ENCODE results near the gene CNPY3. TPM values are rescaled to one million over a fixed set of nuclear protein-coding genes. Genes with fewer than 3 reads are reported as not detected.

Gene CNPY3
- total RNA-seq, 1 experiment from 2014 or later = 56.0 TPM

GRCh38 chr6:42969934-42970333, 40.7 kb downstream of the CNPY3 start:
- H2AFZ ChIP-seq (ENCODE audit: low read length) = no peak overlapping the region
- no peak overlapping the region for H3K18ac ChIP-seq (ENCODE audit: insufficient read length, low read depth, low read length)
- no peak overlapping the region for H3T11ph ChIP-seq (ENCODE audit: low read length)
- peaks cover 1 to 28% (median 16%) of the 10 kb centered on the region in 3 experiments; a peak in 6 of 7 replicates for H3K36me3 Mint-ChIP-seq (ENCODE audit: insufficient read depth in 1 of 3, low read depth in 3 of 3)
- no peaks in the 10 kb centered on the region for H3K4me1 ChIP-seq (ENCODE audit: insufficient read depth, low read length)
- H2BK12ac ChIP-seq (ENCODE audit: insufficient read length, low read depth, low read length) = no peak overlapping the region
- H3K4me3 Mint-ChIP-seq = no peak overlapping the region
- H3K27me3 ChIP-seq (ENCODE audit: insufficient read depth, low read length) = no peaks in the 10 kb centered on the region
- no peak overlapping the region for H2BK20ac ChIP-seq (ENCODE audit: low read depth, low read length, poor library complexity, severe bottlenecking)
- no peaks in the 10 kb centered on the region for H4K20me1 ChIP-seq (ENCODE audit: control insufficient read depth, insufficient read depth, insufficient read length)
- no peak overlapping the region for H3K56ac ChIP-seq (ENCODE audit: insufficient read length, low read depth, low read length)
- no peak for DNase-seq
- no peak overlapping the region for H3K14ac ChIP-seq (ENCODE audit: insufficient read depth, low read length)
- H3K4me1 Mint-ChIP-seq = no peaks in the 10 kb centered on the region
- H3K9me3 Mint-ChIP-seq = no peaks in the 10 kb centered on the region
- H3K79me1 ChIP-seq (ENCODE audit: insufficient read depth, low read depth, low read length, poor library complexity, severe bottlenecking) = no peaks in the 10 kb centered on the region
- H2AK5ac ChIP-seq (ENCODE audit: insufficient read length, low read length) = no peak overlapping the region
- no peak overlapping the region for H3K27ac ChIP-seq (ENCODE audit: insufficient read length, low read depth, low read length)
- no peak overlapping the region for H4K5ac ChIP-seq (ENCODE audit: insufficient read length, low read depth, low read length)
- no peak overlapping the region for H4K91ac ChIP-seq (ENCODE audit: insufficient read length, low read depth, low read length)
- no peak overlapping the region for H3K4me2 ChIP-seq (ENCODE audit: insufficient read depth, insufficient read length, low read length)
- no peaks in the 10 kb centered on the region for H3K79me2 ChIP-seq (ENCODE audit: insufficient read depth, low read length)
- H2BK120ac ChIP-seq (ENCODE audit: low read depth, low read length, poor library complexity, severe bottlenecking) = no peak overlapping the region
- TF ChIP-seq CTCF (conservative IDR thresholded peaks at IDR 0.05) = no peak
- no peak overlapping the region for H2BK15ac ChIP-seq (ENCODE audit: low read depth, low read length)
- WGBS (ENCODE audit: extremely low coverage, insufficient read length, low lambda C conversion rate) = no CpG with 5 or more reads among the region's 4 CpGs
- H3K23me2 ChIP-seq (ENCODE audit: insufficient read length, low read depth, low read length, poor library complexity, severe bottlenecking) = no peaks in the 10 kb centered on the region
- no peaks in the 10 kb centered on the region for H3K9me3 ChIP-seq (ENCODE audit: control insufficient read depth, low read depth, low read length)
- H4K8ac ChIP-seq (replicated peaks; ENCODE audit: insufficient read length, low read depth, low read length) = no peak overlapping the region
- no peak overlapping the region for H3K23ac ChIP-seq (ENCODE audit: insufficient read length, low read depth, low read length)
- no peak overlapping the region for H3K4ac ChIP-seq (ENCODE audit: low read depth, low read length)
- no peak overlapping the region for H3K9ac ChIP-seq (ENCODE audit: extremely low read depth, insufficient read length, low read length)
- no peak overlapping the region for H3K27ac Mint-ChIP-seq
- H3K27me3 Mint-ChIP-seq (ENCODE audit: low read depth) = no peaks in the 10 kb centered on the region
- no peak overlapping the region for H2BK5ac ChIP-seq (ENCODE audit: insufficient read length, low read length)

Data from H9 (cell line).